ENCODE data around the gene GET4.

- TF ChIP-seq CTCF (optimal IDR thresholded peaks at IDR 0.05 in 1 of 3, IDR thresholded peaks at IDR 0.05 in 1 of 3, conservative IDR thresholded peaks at IDR 0.05 in 1 of 3; ENCODE audit: extremely low read depth in 1 of 3, insufficient read depth in 2 of 3, low read length in 3 of 3) (no peak), EZH2 (IDR thresholded peaks at IDR 0.05; ENCODE audit: low read length) (no peak)
Measured at GRCh38 chr7:859359-860030, 16.9 kb upstream of the GET4 start.
